Natural killer cell treated with Interleukin-12 subunit alpha and Interleukin-12 subunit beta and Interleukin-15 and Interleukin-18, amount 100 ng/mL, for 72 hours (primary cell): ENCODE measurements around the gene CERS6. TPM values are rescaled to one million over a fixed set of nuclear protein-coding genes. Genes with fewer than 3 reads are reported as not detected.

ENCODE experiments used
- ATAC-seq, 2 donors: fragments of 150-1000 bp; cut with Tn5 transposase in 1 of 2; sonication (Bioruptor Pico), chemical (Tn5 transposase) in 1 of 2; 2 replicates each; pipeline ENCODE4 v1.10.0; 2021
- DNase-seq: peaks from one replicate; pipeline ENCODE4 v3.0.0; 2022; ENCODE audit warnings: low spot score
- H3K27ac Mint-ChIP-seq, 2 donors: 1 replicate in 1 of 2; 2 replicates in 1 of 2; pipeline ENCODE4 v1.8.0; 2022; ENCODE audit warnings: mixed read lengths in 2 of 2, mild to moderate bottlenecking in 1 of 2, moderate library complexity in 1 of 2
- H3K27me3 Mint-ChIP-seq, 2 donors: 1 replicate in 1 of 2; 2 replicates in 1 of 2; pipeline ENCODE4 v1.8.0; 2022; ENCODE audit warnings: mixed read lengths in 2 of 2
- H3K36me3 Mint-ChIP-seq: one replicate; pipeline ENCODE4 v1.8.0; 2022; ENCODE audit warnings: mixed read lengths
- H3K4me1 Mint-ChIP-seq, 2 donors: 1 replicate in 1 of 2; 2 replicates in 1 of 2; pipeline ENCODE4 v1.8.0; 2022; ENCODE audit warnings: low read depth in 2 of 2, mixed read lengths in 2 of 2, mild to moderate bottlenecking in 1 of 2
- H3K4me3 Mint-ChIP-seq: one replicate; pipeline ENCODE4 v1.8.0; 2022; ENCODE audit warnings: mixed read lengths
- H3K9me3 Mint-ChIP-seq: 2 replicates; pipeline ENCODE4 v1.8.0; 2022; ENCODE audit warnings: mixed read lengths
- total RNA-seq, 2 donors: library from RNA; stranded (reverse); gene quantifications; one replicate each; pipeline ENCODE4 v1.2.3, GENCODE V29; 2022

Gene CERS6
- total RNA-seq, 2 donors from 2014 or later = 17.8 to 19.5 TPM

DNA sequence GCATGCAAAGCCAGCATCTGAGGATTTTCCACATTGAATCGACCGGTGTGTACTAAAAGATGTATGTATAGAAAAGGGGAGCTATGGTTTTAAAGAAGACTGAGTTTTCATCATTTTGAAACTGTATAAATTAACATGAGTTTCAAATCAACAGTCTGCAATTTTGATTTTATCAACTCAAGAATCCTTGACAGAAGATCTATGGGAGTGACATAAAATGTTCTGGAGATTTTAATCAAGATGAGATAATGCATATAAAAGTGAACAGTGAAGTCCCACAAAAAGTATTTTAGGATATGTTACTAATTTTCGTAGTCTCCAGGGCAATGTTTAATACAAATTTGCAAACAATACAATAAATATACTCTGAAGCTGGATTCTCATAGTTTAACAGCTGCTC is 24.0 kb upstream of the CERS6 start:
- no peak for DNase-seq
- Mint-ChIP-seq H3K27ac (no peak overlapping the region), H3K27me3 (peaks cover 0 to 11% of the 10 kb centered on the region in 2 donors), H3K36me3 (no peaks in the 10 kb centered on the region), H3K4me3 (no peak overlapping the region), H3K4me1 (peaks cover 9 to 28% of the 10 kb centered on the region in 2 donors), H3K9me3 (no peaks in the 10 kb centered on the region)
- no peak for ATAC-seq

DNA sequence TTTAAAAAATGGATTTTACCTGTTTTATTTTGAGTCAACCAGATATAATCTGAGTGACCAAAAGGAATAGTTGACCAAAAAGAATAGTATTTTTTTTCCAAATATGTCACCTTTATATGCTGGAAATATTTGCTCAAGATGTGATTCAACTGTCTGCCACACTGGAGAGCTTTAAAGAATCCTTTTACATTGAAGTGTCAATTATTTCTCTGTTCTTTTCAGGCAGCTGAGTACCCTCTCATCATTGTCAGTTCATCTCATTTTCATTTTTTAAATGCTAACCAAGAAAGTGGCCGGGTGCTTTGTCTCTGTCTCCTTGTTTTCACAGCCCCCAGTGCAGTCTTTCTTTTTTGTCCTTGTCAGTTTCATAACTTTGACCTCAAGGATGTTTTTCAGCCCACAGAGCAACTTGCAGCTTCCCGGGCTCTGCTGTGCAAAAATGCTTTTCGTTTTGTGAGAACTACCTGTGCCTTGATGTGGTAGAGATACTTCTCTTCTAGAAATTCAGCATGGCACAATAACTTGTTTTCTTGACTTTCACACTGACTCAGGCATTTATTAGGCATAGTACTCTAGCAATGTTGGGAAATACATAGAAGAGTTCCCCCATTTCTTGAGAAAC is 23.4 kb upstream of the CERS6 start:
- ATAC-seq (no peak), DNase-seq (no peak)
- Mint-ChIP-seq H3K4me3 (peak overlapping the region; percentile 39), H3K27me3 (peaks cover 0 to 9% of the 10 kb centered on the region in 2 donors), H3K27ac (no peak overlapping the region), H3K4me1 (peaks cover 9 to 28% of the 10 kb centered on the region in 2 donors), H3K36me3 (no peaks in the 10 kb centered on the region), H3K9me3 (no peaks in the 10 kb centered on the region)

- H3K4me3 Mint-ChIP-seq = no peak overlapping the region
- H3K4me1 Mint-ChIP-seq = peaks cover 9 to 28% of the 10 kb centered on the region in 2 donors
- no peak overlapping the region for H3K27ac Mint-ChIP-seq
- no peaks in the 10 kb centered on the region for H3K36me3 Mint-ChIP-seq
- ATAC-seq (no peak), DNase-seq (no peak)
- peaks cover 0 to 6% of the 10 kb centered on the region in 2 donors for H3K27me3 Mint-ChIP-seq
- no peaks in the 10 kb centered on the region for H3K9me3 Mint-ChIP-seq
Measured at GRCh38 chr2:168433527-168433926, 22.5 kb upstream of the CERS6 start.

- Mint-ChIP-seq H3K4me1 (peaks cover 9 to 28% of the 10 kb centered on the region in 2 donors), H3K27me3 (peaks cover 0 to 3% of the 10 kb centered on the region in 2 donors), H3K27ac (no peak overlapping the region), H3K36me3 (no peaks in the 10 kb centered on the region), H3K4me3 (no peak overlapping the region), H3K9me3 (no peaks in the 10 kb centered on the region)
- DNase-seq (no peak), ATAC-seq (no peak)
Measured at GRCh38 chr2:168434146-168434545, 21.9 kb upstream of the CERS6 start.

DNA sequence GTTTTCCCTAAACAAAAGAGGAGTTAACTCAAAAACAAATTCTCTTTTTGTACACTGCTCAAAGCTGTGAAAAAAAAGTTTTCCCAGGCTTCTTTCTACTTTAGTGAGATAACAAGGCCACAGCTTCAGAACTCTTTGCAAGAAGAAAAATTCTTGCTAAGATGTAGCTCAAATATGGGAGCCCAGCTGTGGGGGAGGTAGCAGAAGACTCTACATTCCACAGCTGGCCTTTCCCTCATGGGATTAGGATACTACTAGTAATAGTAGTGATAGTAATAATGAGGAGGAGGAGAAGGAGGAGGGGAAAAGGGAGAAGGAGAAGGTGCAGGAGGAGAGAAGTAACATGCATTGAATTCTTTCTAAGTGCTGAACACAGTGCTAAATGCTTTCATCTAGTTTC is 19.2 kb upstream of the CERS6 start:
- Mint-ChIP-seq H3K4me1 (peaks cover 9 to 28% of the 10 kb centered on the region in 2 donors), H3K9me3 (no peaks in the 10 kb centered on the region), H3K27me3 (no peaks in the 10 kb centered on the region), H3K36me3 (no peaks in the 10 kb centered on the region), H3K4me3 (no peak overlapping the region), H3K27ac (no peak overlapping the region)
- ATAC-seq = no peak
- no peak for DNase-seq

- DNase-seq (no peak), ATAC-seq (no peak)
- Mint-ChIP-seq H3K36me3 (no peaks in the 10 kb centered on the region), H3K4me1 (peaks cover 3 to 17% of the 10 kb centered on the region in 2 donors), H3K9me3 (no peaks in the 10 kb centered on the region), H3K27ac (no peak overlapping the region), H3K4me3 (no peak overlapping the region), H3K27me3 (no peaks in the 10 kb centered on the region)
Measured at GRCh38 chr2:168438553-168438952, 17.5 kb upstream of the CERS6 start.

- ATAC-seq (no peak), DNase-seq (no peak)
- Mint-ChIP-seq H3K4me3 (no peak overlapping the region), H3K9me3 (no peaks in the 10 kb centered on the region), H3K27me3 (no peaks in the 10 kb centered on the region), H3K27ac (no peak overlapping the region), H3K4me1 (peaks cover 3 to 8% of the 10 kb centered on the region in 2 donors), H3K36me3 (no peaks in the 10 kb centered on the region)
Measured at GRCh38 chr2:168439536-168439935, 16.5 kb upstream of the CERS6 start.

DNA sequence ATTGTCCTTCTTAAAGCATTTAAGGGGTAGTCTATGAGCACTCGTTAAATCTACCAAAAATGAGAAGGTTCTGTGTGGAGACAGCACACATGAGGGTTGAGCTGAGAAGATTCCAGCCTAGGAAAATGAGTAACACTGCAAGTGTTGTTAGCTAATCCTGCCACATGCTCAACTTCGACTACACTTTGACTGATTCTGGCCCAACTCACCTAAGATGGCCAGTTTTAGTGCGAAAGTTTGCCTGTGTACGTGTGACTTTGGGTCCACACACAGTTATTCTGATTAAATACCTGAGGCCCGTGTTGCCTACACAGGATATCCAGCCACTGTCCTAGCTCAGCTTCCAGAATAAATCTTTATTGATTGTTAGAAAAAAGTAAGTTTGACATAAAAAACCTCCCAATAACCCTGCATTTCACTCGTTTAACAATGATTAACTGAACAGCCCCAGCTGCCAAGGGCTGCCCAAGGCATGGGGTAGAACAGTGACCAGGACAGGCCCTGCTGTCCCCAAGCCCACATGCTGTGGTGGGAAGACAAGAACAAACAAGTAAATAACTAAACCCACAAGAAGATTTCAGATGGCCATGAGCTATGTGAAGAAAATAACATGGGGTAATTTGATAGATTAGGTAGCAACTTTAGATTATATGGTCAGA is 14.7 kb upstream of the CERS6 start:
- Mint-ChIP-seq H3K36me3 (peaks cover 6% of the 10 kb centered on the region), H3K4me3 (no peak overlapping the region), H3K4me1 (no peaks in the 10 kb centered on the region), H3K27me3 (peaks cover 0 to under 1% of the 10 kb centered on the region in 2 donors), H3K27ac (no peak overlapping the region), H3K9me3 (peaks cover 2% of the 10 kb centered on the region)
- ATAC-seq = no peak
- no peak for DNase-seq

DNA sequence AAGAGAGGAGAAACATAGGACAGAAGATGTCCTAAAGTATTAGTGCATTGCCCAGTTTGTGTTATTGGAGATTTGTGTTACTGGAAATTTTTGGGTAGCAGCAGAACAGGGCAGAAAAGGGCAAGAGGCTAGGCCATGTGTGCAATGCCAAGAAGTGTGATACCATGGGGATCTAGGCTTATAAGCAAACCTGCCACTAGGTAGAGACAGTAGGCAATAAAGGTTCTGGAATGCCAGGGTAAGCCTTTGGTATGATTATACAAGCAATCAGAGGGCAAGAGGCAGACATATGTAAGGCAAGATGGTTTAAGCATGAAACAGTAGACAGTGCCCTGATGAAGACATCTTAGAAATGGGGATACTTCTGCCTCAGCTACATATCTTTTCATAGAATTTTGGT is 12.3 kb upstream of the CERS6 start:
- ATAC-seq = no peak
- H3K9me3 Mint-ChIP-seq = peaks cover 2% of the 10 kb centered on the region
- H3K4me1 Mint-ChIP-seq = no peaks in the 10 kb centered on the region
- H3K4me3 Mint-ChIP-seq = no peak overlapping the region
- no peak overlapping the region for H3K27ac Mint-ChIP-seq
- no peak for DNase-seq
- H3K36me3 Mint-ChIP-seq = peaks cover 11% of the 10 kb centered on the region
- peaks cover 0 to 5% of the 10 kb centered on the region in 2 donors for H3K27me3 Mint-ChIP-seq

- Mint-ChIP-seq H3K9me3 (peaks cover 2% of the 10 kb centered on the region), H3K27ac (no peak overlapping the region), H3K4me1 (peaks cover 0 to 4% of the 10 kb centered on the region in 2 donors), H3K36me3 (peaks cover 11% of the 10 kb centered on the region), H3K4me3 (no peak overlapping the region), H3K27me3 (peaks cover 0 to 7% of the 10 kb centered on the region in 2 donors)
- DNase-seq (no peak), ATAC-seq (no peak)
Measured at GRCh38 chr2:168445960-168446359, 10.1 kb upstream of the CERS6 start.

DNA sequence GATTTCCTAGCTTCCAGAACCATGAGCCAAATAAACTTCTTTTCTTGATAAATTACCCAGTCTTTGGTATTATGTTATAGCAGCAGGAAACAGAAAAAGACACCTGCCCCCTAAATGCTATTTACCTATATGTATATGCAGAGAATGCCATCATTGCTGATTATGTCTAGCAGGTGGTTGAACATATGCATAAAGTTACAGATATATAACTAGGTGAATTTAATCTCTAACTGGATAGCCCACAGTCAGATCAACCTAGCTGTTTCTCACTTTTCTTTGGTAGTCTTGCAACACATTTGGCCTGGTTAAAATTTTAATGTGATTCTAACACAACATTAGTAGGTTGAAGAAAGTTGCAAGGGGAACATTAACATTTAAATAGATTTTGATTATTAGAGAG is 7.1 kb upstream of the CERS6 start:
- DNase-seq = no peak
- peaks cover 2% of the 10 kb centered on the region for H3K9me3 Mint-ChIP-seq
- H3K4me1 Mint-ChIP-seq = peaks cover 0 to 4% of the 10 kb centered on the region in 2 donors
- ATAC-seq = no peak
- peaks cover 11% of the 10 kb centered on the region for H3K36me3 Mint-ChIP-seq
- H3K4me3 Mint-ChIP-seq = no peak overlapping the region
- peaks cover 0 to 7% of the 10 kb centered on the region in 2 donors for H3K27me3 Mint-ChIP-seq
- no peak overlapping the region for H3K27ac Mint-ChIP-seq

DNA sequence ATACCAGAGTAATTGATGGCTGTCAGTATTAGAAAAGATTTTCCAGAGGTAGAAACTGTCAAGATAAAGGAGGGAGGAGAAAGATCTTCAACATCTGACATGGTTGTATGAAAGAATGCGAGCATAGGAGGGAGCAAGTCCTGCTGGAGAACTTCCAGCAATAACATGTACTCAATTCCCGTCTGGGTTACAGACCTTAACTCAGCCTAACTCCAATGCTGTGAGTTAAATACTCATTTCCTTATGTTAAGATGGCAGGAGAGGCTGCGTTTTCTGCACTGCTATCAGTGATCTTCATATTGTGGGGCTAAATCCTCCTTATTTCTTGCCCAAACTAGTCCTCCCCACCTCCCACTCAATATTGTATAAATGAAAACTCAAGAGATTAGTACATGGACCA is 6.7 kb upstream of the CERS6 start:
- no peak for ATAC-seq
- peaks cover 11% of the 10 kb centered on the region for H3K36me3 Mint-ChIP-seq
- peaks cover 2% of the 10 kb centered on the region for H3K9me3 Mint-ChIP-seq
- H3K27me3 Mint-ChIP-seq = peaks cover 0 to 7% of the 10 kb centered on the region in 2 donors
- no peak for DNase-seq
- no peak overlapping the region for H3K4me3 Mint-ChIP-seq
- H3K4me1 Mint-ChIP-seq = peaks cover 0 to 4% of the 10 kb centered on the region in 2 donors
- no peak overlapping the region for H3K27ac Mint-ChIP-seq

GRCh38 chr2:168450171-168450570 is 5.9 kb upstream of the CERS6 start:
- H3K4me3 Mint-ChIP-seq = no peak overlapping the region
- peaks cover 0 to 4% of the 10 kb centered on the region in 2 donors for H3K4me1 Mint-ChIP-seq
- H3K36me3 Mint-ChIP-seq = peaks cover 11% of the 10 kb centered on the region
- H3K27me3 Mint-ChIP-seq = peaks cover 0 to 7% of the 10 kb centered on the region in 2 donors
- ATAC-seq = no peak
- no peak for DNase-seq
- H3K9me3 Mint-ChIP-seq = peaks cover 2% of the 10 kb centered on the region
- no peak overlapping the region for H3K27ac Mint-ChIP-seq

DNA sequence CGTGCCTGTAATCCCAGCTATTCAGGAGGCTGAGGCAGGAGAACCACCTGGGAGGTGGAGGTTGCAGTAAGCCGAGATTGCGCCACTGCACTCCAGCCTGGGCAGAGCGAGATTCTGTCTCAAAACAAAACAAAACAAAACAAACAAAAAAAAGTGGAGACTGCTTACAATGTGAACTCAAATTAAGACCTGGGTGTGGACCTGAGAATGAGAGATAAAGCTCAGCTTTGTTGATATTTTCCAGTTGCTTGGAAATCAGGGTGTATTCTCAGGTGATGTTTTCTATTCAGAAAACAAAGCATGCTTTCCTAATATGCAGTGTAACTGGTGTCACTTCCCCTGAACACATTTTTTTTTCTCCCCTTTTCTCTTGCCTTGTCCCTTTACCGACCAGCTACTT is 5.3 kb upstream of the CERS6 start:
- Mint-ChIP-seq H3K27ac (no peak overlapping the region), H3K4me3 (no peak overlapping the region), H3K27me3 (peaks cover 0 to 7% of the 10 kb centered on the region in 2 donors), H3K9me3 (peaks cover 2% of the 10 kb centered on the region), H3K36me3 (peaks cover 11% of the 10 kb centered on the region), H3K4me1 (peaks cover 0 to 4% of the 10 kb centered on the region in 2 donors)
- no peak for ATAC-seq
- no peak for DNase-seq
